ENCODE results near the gene CNTF.

GRCh38 chr11:58640386-58641023 is 18.0 kb downstream of the CNTF start:
- TF ChIP-seq CTCF (IDR thresholded peaks at IDR 0.05) (no peak), POLR2A (IDR thresholded peaks at IDR 0.05) (no peak)

Measured in gastroesophageal sphincter (tissue), 3 donors.